ENCODE data around the gene EPC1. TPM values are rescaled to one million over a fixed set of nuclear protein-coding genes. Genes with fewer than 3 reads are reported as not detected.
"Not testable (repeated sequence)": the region's sequence is repeated elsewhere in the genome, so short reads cannot be mapped to it uniquely, and the experiment has no call there.

EPC1 gene
- total RNA-seq (2021) (21.5 and 23.4 TPM in 2 replicates), Bru-seq, nascent RNA (percentile 93 among the genes with signal in this experiment), BruChase-seq, experiment 1, labeled RNA remaining after a 2-hour chase (percentile 75 among the genes with signal in this experiment), BruChase-seq, experiment 2, labeled RNA remaining after a 6-hour chase (percentile 56 among the genes with signal in this experiment)
- long read RNA-seq, full-length matches to known transcripts, result 4 of 6 reads
- long read RNA-seq, partial matches to known transcripts, result 0 of 6 reads
- long read RNA-seq, other reads (novel, unspliced or antisense), result 2 of 6 reads

- peak within 1 kb of the TSS; percentile 100 for H3K27ac ChIP-seq
- no peaks in the 10 kb centered on the region for H3K9me2 ChIP-seq (ENCODE audit: insufficient read depth)
- H3K4me1 ChIP-seq (replicated peaks; ENCODE audit: insufficient read depth), result peaks cover 26% of the 10 kb centered on the region
- H3K4me2 ChIP-seq, result peak within 1 kb of the TSS; percentile 95
- DNase-seq, result peak; percentile 39 to 75
- intact Hi-C loops (cut with micrococcal nuclease; ENCODE audit: unreplicated experiment), result loop anchor here (1.0 to 10.0 kb wide), 9 partner anchors 32 to 608 kb away; partner anchors contain the start of genes ARHGAP12, CCDC7, ITGB1 and KIF5B
- peaks cover 10% of the 10 kb centered on the region; the same call in 1 of the 2 replicates for H3K36me3 ChIP-seq (ENCODE audit: low read depth)
- peak within 1 kb of the TSS; percentile 88 for H2AFZ ChIP-seq
- no TSS peak for BruUV-seq (replicated peaks)
- CTCF ChIA-PET, result no interaction called here
- H3K79me2 ChIP-seq (ENCODE audit: low read depth), result peaks cover 43% of the 10 kb centered on the region
- POLR2A ChIA-PET (ENCODE audit: unreplicated experiment), result interaction anchor here (0.6 to 0.7 kb wide), 2 partner anchors 153 to 290 kb away, joined by 4 to 6 read pairs; no protein-coding TSS in a partner anchor
- peaks cover 5% of the 10 kb centered on the region; the same call in 1 of the 2 replicates for H3F3A ChIP-seq (ENCODE audit: insufficient read depth, low read depth)
- H4K20me1 ChIP-seq (ENCODE audit: insufficient read depth), result peaks cover 10% of the 10 kb centered on the region; the same call in 1 of the 2 replicates
- no peaks in the 10 kb centered on the region for H3K9me3 ChIP-seq (ENCODE audit: insufficient read depth, low read depth)
- TF ChIP-seq EZH2 (IDR thresholded peaks at IDR 0.05; ENCODE audit: low read depth) (no peak), CTCF (conservative IDR thresholded peaks at IDR 0.05) (no peak)
- H3K4me3 ChIP-seq, result peak within 1 kb of the TSS; percentile 96
- H3K27me3 ChIP-seq (ENCODE audit: insufficient read depth, low read depth), result no peaks in the 10 kb centered on the region
Observed at GRCh38 chr10:32346551-32347362, at the start of gene EPC1. EPC1 (minus strand) TSS chr10:32347158; CDS start chr10:32346915, 243 bp downstream.

GRCh38 chr10:32393911-32394310, 47.0 kb upstream of the EPC1 start:
- POLR2A ChIA-PET (ENCODE audit: unreplicated experiment), result no interaction called here
- TF ChIP-seq CTCF (conservative IDR thresholded peaks at IDR 0.05) (no peak), EZH2 (IDR thresholded peaks at IDR 0.05; ENCODE audit: low read depth) (no peak)
- Histone ChIP-seq H4K20me1 (ENCODE audit: insufficient read depth) (no peaks in the 10 kb centered on the region), H3F3A (ENCODE audit: insufficient read depth, low read depth) (no peaks in the 10 kb centered on the region), H3K36me3 (ENCODE audit: low read depth) (no peaks in the 10 kb centered on the region), H3K9me2 (ENCODE audit: insufficient read depth) (no peaks in the 10 kb centered on the region), H2AFZ (no peak overlapping the region), H3K27me3 (ENCODE audit: insufficient read depth, low read depth) (no peaks in the 10 kb centered on the region), H3K4me1 (replicated peaks; ENCODE audit: insufficient read depth) (no peaks in the 10 kb centered on the region), H3K4me3 (no peak overlapping the region), H3K27ac (no peak overlapping the region), H3K9me3 (ENCODE audit: insufficient read depth, low read depth) (no peaks in the 10 kb centered on the region), H3K4me2 (no peak overlapping the region), H3K79me2 (ENCODE audit: low read depth) (no peaks in the 10 kb centered on the region)
- CTCF ChIA-PET, result no interaction called here
- intact Hi-C loops (cut with micrococcal nuclease; ENCODE audit: unreplicated experiment), result no loop called here
- no TSS peak for BruUV-seq (replicated peaks)
- DNase-seq, result no peak

GRCh38 chr10:32392284-32392683, 45.3 kb upstream of the EPC1 start:
- H3K9me2 ChIP-seq (ENCODE audit: insufficient read depth); H3K27me3 ChIP-seq (ENCODE audit: insufficient read depth, low read depth); BruUV-seq (replicated peaks); DNase-seq; H3K36me3 ChIP-seq (ENCODE audit: low read depth); POLR2A ChIA-PET (ENCODE audit: unreplicated experiment); H4K20me1 ChIP-seq (ENCODE audit: insufficient read depth); H3K4me2 ChIP-seq; H3F3A ChIP-seq (ENCODE audit: insufficient read depth, low read depth); H3K9me3 ChIP-seq (ENCODE audit: insufficient read depth, low read depth); H3K4me3 ChIP-seq; H2AFZ ChIP-seq; intact Hi-C loops (cut with micrococcal nuclease; ENCODE audit: unreplicated experiment); H3K27ac ChIP-seq; H3K4me1 ChIP-seq (replicated peaks; ENCODE audit: insufficient read depth); H3K79me2 ChIP-seq (ENCODE audit: low read depth); CTCF ChIA-PET: not testable (repeated sequence)

Measured in PC-9 (cell line).